Suprapubic skin (tissue), 4 donors: Measurements from ENCODE around the gene NOS3. TPM values are rescaled to one million over a fixed set of nuclear protein-coding genes. Genes with fewer than 3 reads are reported as not detected.

Experiments
- DNase-seq, 2 donors: peaks; one replicate each; pipeline ENCODE4 v3.0.0-alpha.2; 2019; ENCODE audit warnings: low spot score in 2 of 2
- H3K27ac ChIP-seq: fragments of 200-600 bp; sonication (generic); one replicate; pipeline ENCODE4 v1.5.1; 2019
- H3K27me3 ChIP-seq: fragments of 200-600 bp; sonication (generic); one replicate; pipeline ENCODE4 v1.5.1; 2019
- H3K36me3 ChIP-seq: fragments of 200-600 bp; sonication (generic); one replicate; pipeline ENCODE4 v1.5.1; 2019
- H3K4me1 ChIP-seq: fragments of 200-600 bp; sonication (generic); one replicate; pipeline ENCODE4 v1.5.1; 2019
- H3K4me3 ChIP-seq: fragments of 200-600 bp; sonication (generic); one replicate; pipeline ENCODE4 v1.5.1; 2019; ENCODE audit warnings: mild to moderate bottlenecking
- H3K9me3 ChIP-seq: fragments of 200-600 bp; sonication (generic); one replicate; pipeline ENCODE4 v1.5.1; 2019
- EP300 ChIP-seq: sonication (generic); formaldehyde crosslinking; IDR thresholded peaks from one replicate; pipeline ENCODE4 v1.6.1; 2017; ENCODE audit warnings: antibody characterized with exemption
- POLR2A ChIP-seq, 2 donors: fragments of 450-650 bp; IDR thresholded peaks; one replicate each; pipeline ENCODE4 v1.6.1; 2017; ENCODE audit warnings: antibody characterized with exemption in 2 of 2, mild to moderate bottlenecking in 2 of 2, moderate library complexity in 2 of 2
- POLR2AphosphoS5 ChIP-seq, 3 donors: sonication (generic); formaldehyde crosslinking; IDR thresholded peaks; one replicate each; pipeline ENCODE4 v1.6.1; 2017; ENCODE audit warnings: antibody characterized with exemption in 3 of 3
- WGBS: methylation state at CpG from one replicate; pipeline ENCODE4 v1.1.5; 2018; 5-methylcytosine and 5-hydroxymethylcytosine counted together
- total RNA-seq, 4 donors: library from RNA; depleted of rRNA; stranded (reverse); fragments of >200 nt; gene quantifications; one replicate each; pipeline ENCODE4 v1.1.0, GENCODE V29; 2016
- TF ChIP-seq, protein P1 (sequence below), 2 donors: fragments of 200-600 bp in 1 of 2; fragments of 450-650 bp in 1 of 2; sonication (generic) in 1 of 2; IDR thresholded peaks; one replicate each; pipeline ENCODE4 v1.5.1; 2016 to 2019; ENCODE audit warnings: antibody characterized with exemption in 2 of 2, mild to moderate bottlenecking in 1 of 2, moderate library complexity in 1 of 2

Gene NOS3
- total RNA-seq, 4 donors from 2014 or later: 2.6 to 10.9 (median 6.8) TPM

DNA sequence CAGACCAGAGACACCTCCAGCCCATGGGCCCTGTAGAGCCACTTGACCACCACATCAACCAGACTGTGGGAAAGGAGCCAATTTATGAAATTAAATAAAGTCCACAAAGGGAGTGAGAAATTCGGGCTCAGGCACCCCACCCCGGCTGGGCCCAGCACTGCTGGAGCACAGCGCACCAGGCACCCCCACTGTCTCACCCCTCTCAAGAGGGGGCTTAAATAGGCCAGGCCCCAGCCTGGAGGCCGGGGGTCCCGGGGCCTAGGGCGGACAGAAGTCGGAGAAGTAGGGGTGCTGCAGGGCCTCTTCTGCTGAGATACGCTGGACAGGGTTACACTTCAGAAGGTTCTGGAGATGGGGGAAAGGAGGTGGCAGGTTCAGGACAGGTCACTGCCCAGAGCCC lies 62.9 kb downstream of the NOS3 start:
- no peak for TF ChIP-seq POLR2AphosphoS5 (IDR thresholded peaks at IDR 0.05)
- TF ChIP-seq EP300: no peak
- TF ChIP-seq, protein P1, sequence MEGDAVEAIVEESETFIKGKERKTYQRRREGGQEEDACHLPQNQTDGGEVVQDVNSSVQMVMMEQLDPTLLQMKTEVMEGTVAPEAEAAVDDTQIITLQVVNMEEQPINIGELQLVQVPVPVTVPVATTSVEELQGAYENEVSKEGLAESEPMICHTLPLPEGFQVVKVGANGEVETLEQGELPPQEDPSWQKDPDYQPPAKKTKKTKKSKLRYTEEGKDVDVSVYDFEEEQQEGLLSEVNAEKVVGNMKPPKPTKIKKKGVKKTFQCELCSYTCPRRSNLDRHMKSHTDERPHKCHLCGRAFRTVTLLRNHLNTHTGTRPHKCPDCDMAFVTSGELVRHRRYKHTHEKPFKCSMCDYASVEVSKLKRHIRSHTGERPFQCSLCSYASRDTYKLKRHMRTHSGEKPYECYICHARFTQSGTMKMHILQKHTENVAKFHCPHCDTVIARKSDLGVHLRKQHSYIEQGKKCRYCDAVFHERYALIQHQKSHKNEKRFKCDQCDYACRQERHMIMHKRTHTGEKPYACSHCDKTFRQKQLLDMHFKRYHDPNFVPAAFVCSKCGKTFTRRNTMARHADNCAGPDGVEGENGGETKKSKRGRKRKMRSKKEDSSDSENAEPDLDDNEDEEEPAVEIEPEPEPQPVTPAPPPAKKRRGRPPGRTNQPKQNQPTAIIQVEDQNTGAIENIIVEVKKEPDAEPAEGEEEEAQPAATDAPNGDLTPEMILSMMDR (IDR thresholded peaks at IDR 0.05): no peak
- no peak for TF ChIP-seq POLR2A (IDR thresholded peaks at IDR 0.05)
- Histone ChIP-seq H3K4me1 (peaks cover 31% of the 10 kb centered on the region), H3K36me3 (no peaks in the 10 kb centered on the region), H3K27me3 (peaks cover 9% of the 10 kb centered on the region), H3K4me3 (no peak overlapping the region), H3K27ac (no peak overlapping the region), H3K9me3 (no peaks in the 10 kb centered on the region)
- no peak for DNase-seq
- 90% methylated on average over 6 of the region's 8 CpGs for WGBS

DNA sequence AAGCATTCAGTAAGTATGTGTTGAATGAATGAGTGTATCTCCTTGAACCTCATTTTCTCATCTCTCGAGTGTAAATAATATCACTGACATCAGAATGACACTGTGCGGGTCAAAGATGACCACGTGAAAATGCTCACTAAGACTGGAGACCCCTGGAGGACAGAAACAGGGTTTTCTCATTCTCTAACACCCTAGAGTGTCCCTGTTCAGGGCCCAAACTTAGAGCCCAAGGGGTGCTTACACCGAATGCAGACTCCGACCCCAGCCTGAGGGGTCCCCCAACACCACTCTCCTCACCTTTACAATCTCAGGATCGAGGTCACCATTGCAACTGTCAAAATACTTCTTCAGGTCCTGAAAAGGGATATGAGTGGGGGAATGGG lies 65.5 kb downstream of the NOS3 start:
- no peak for DNase-seq
- Histone ChIP-seq H3K27me3 (no peaks in the 10 kb centered on the region), H3K4me3 (no peak overlapping the region), H3K9me3 (no peaks in the 10 kb centered on the region), H3K27ac (no peak overlapping the region), H3K36me3 (no peaks in the 10 kb centered on the region), H3K4me1 (peaks cover 44% of the 10 kb centered on the region)
- WGBS: 95% methylated on average over 6 of the region's 6 CpGs
- TF ChIP-seq POLR2A (IDR thresholded peaks at IDR 0.05) (no peak), EP300 (no peak), POLR2AphosphoS5 (IDR thresholded peaks at IDR 0.05) (no peak)
- TF ChIP-seq, protein P1 (IDR thresholded peaks at IDR 0.05): no peak

DNA sequence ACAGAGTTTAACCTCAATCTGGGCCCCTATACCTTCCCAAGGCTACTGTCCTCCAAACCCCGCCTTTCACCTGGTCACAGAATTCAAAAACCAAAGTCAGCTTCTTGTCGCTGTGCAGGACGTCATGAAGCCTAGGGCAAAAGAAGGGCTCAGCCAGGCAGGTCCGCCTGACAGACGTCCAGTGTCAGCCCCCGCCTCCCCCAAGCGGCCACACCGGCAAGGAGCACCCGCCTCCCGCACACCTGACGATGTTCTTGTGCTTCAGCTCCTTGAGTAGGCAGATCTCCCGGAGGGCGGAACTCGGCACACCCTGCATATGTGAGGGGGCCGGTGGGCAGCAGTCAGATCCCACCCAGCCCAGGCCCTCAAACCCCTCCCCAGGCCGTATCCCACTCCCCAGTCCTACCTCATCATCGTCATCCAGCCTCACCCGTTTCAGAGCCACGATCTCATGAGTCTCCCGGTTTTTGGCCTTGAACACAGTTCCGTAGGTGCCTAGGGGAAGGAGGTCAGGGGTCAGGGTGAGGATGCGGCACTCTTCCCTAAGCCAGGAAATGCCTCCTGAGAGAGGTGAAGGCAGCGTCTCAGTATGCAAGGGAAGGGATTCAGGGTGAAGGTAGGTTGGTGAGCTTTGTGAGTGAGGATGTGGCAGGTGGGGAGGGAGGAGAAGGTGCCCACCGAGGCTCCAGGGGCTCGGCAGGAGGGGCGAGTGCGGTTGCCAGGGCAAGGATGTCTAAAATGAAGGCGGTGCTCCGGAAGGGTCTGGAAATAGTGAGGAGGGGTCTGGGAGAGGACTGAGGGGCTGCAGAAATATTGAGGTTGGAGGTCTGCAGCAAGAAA lies 66.1 kb downstream of the NOS3 start:
- H3K36me3 ChIP-seq: no peaks in the 10 kb centered on the region
- no peaks in the 10 kb centered on the region for H3K9me3 ChIP-seq
- H3K27me3 ChIP-seq: no peaks in the 10 kb centered on the region
- H3K4me1 ChIP-seq: peaks cover 46% of the 10 kb centered on the region
- 33% methylated on average over 25 of the region's 29 CpGs for WGBS
- no peak for DNase-seq
- H3K27ac ChIP-seq: no peak overlapping the region
- TF ChIP-seq EP300 (no peak), POLR2A (IDR thresholded peaks at IDR 0.05) (no peak), POLR2AphosphoS5 (IDR thresholded peaks at IDR 0.05) (no peak)
- TF ChIP-seq, protein P1 (IDR thresholded peaks at IDR 0.05): no peak
- H3K4me3 ChIP-seq: peak overlapping the region; percentile 76

DNA sequence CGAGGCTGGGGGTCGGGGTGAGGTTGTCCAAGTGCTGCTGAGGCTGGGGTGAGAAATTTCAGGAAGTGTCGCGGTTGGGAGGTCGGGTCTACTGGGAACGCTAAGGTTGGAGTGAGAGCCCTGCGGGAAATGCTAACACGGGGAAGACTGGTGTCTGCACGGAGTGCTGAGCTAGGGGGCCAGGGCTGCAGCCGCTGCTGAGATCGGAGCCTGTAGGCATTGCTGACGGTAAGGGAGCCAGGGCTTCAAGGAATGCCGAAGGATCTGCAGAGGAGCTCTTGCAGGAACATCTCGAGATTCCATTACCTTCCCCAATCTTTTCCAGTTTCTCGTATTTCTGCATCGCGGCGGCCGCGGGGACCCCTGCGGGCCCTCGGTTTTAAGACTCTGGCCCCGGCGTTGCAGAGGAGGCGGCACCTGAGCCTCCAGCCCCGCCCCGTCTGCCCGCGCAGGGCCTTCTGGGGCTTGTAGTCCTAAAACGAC lies 66.7 kb downstream of the NOS3 start, which contains the start of gene CDK5:
Gene CDK5, minus strand, starts transcription at position 392 of the 483 bp plus-strand sequence. Its CDS starts 49 bp downstream, at position 343.
- Histone ChIP-seq H3K4me1 (peaks cover 52% of the 10 kb centered on the region), H3K36me3 (peaks cover 2% of the 10 kb centered on the region), H3K27ac (peak within 1 kb of the TSS; percentile 92), H3K9me3 (no peaks in the 10 kb centered on the region), H3K27me3 (no peaks in the 10 kb centered on the region), H3K4me3 (peak within 1 kb of the TSS; percentile 76)
- 0% methylated on average over 27 of the region's 30 CpGs for WGBS
- DNase-seq: no peak
- TF ChIP-seq POLR2AphosphoS5 (IDR thresholded peaks at IDR 0.05): no peak
- TF ChIP-seq, protein P1 (IDR thresholded peaks at IDR 0.05): no peak
- TF ChIP-seq POLR2A (IDR thresholded peaks at IDR 0.05): no peak
- TF ChIP-seq EP300: no peak
